Measurements from ENCODE around the gene SENP5. TPM values are rescaled to one million over a fixed set of nuclear protein-coding genes. Genes with fewer than 3 reads are reported as not detected.
A peak's percentile ranks its signal among the peaks of the same experiment; 100 is the strongest.

The SENP5 gene
- total and polyA plus RNA-seq, 9 of the 15 experiments (the other 6 are each of a cell fraction or from before 2014, with no cell fraction given), result 18.3 to 59.7 (median 35.8) TPM

GRCh38 chr3:196948442-196949284 lies 80.9 kb downstream of the SENP5 start (continued):
- TF ChIP-seq ZNF655 (CRISPR knock-in tag; IDR thresholded peaks at IDR 0.05) (no peak), SIX5 (IDR thresholded peaks at IDR 0.05; ENCODE audit: borderline replicate concordance in 1 of 2, insufficient read depth in 1 of 2, low read depth in 1 of 2, low read length in 2 of 2) (no peak), ZNF785 (CRISPR knock-in tag; IDR thresholded peaks at IDR 0.05) (no peak), ZBTB26 (CRISPR knock-in tag; IDR thresholded peaks at IDR 0.05) (no peak), HMGN3 (IDR thresholded peaks at IDR 0.05; ENCODE audit: borderline replicate concordance, extremely low read depth, insufficient read length, low read depth, low read length) (peak; percentile 45), RBM34 (IDR thresholded peaks at IDR 0.05; ENCODE audit: borderline replicate concordance, insufficient read depth, low read length) (no peak), SIN3B (IDR thresholded peaks at IDR 0.05; ENCODE audit: low read depth) (no peak), LCOR (CRISPR knock-in tag; IDR thresholded peaks at IDR 0.05) (no peak), HMBOX1 (IDR thresholded peaks at IDR 0.05) (no peak), ZNF583 (CRISPR knock-in tag; IDR thresholded peaks at IDR 0.05) (no peak), UBTF (IDR thresholded peaks at IDR 0.05; ENCODE audit: borderline replicate concordance in 1 of 2, low read depth in 2 of 2, low read length in 2 of 2) (0 out of 4 replicates have a peak, but pooled peaks of 1 of the 2 experiments have one; percentile 33), KLF16 (IDR thresholded peaks at IDR 0.05) (no peak), ELF1 (tag; IDR thresholded peaks at IDR 0.05) (no peak), ZNF121 (CRISPR knock-in tag; conservative IDR thresholded peaks at IDR 0.05) (no peak)

All from K562 (cell line).